GM12892 (cell line): ENCODE measurements around the gene RNASE11.

Experiments used
- POLR2A ChIP-seq: IDR thresholded peaks from 2 replicates; pipeline ENCODE4 v1.6.1; 2011; ENCODE audit warnings: low read depth, low read length, control low read depth
- POLR2AphosphoS5 ChIP-seq: IDR thresholded peaks from 2 replicates; pipeline ENCODE4 v1.6.1; 2011; ENCODE audit warnings: low read depth, low read length, control low read depth
- TAF1 ChIP-seq: IDR thresholded peaks from 2 replicates; pipeline ENCODE4 v1.6.1; 2011; ENCODE audit warnings: low read depth, mild to moderate bottlenecking, control low read depth, low read length, borderline replicate concordance

GRCh38 chr14:20592574-20592973, 4.8 kb upstream of the RNASE11 start:
- TF ChIP-seq POLR2AphosphoS5 (no peak), POLR2A (no peak), TAF1 (no peak)
